A204.1 (cell line): ENCODE data around the gene TSC22D2.

Experiments used
- FAIRE-seq: peaks from 2 replicates; lab custom pipeline; 2012; peaks lifted over from hg19 to GRCh38; lab: Jason Lieb, UNC

Gene TSC22D2

DNA sequence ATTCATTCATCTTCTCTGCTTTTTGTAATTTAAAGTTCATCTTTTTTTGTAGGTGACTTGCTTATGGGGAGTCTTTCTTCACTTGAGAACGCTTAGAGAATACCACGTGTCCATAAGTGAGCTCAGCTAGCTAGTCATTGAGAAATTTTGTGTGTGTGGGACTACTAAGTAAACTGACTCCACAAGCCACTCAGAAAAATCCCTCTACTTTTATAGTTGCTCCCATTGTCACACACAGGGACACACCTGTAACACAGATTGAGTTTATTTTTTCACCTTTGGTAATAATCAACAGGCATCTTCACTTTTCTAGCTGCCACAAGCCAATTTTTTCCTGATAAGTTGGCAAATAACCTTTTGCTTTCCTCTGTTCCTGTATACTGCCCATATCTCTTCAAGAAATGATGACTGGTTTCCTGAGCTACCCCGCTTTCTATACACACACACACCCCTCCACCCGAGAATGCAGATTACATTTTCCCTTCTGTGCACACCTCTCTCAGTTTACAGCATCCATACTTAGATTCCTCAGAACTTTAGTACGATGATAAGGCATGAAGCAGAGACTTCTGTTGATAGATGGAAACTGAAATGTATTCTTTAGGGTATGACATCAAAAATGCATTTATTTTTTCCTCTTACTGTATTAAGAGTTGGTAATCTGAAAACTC is 4.6 kb downstream of the TSC22D2 start:
- no peak for FAIRE-seq

DNA sequence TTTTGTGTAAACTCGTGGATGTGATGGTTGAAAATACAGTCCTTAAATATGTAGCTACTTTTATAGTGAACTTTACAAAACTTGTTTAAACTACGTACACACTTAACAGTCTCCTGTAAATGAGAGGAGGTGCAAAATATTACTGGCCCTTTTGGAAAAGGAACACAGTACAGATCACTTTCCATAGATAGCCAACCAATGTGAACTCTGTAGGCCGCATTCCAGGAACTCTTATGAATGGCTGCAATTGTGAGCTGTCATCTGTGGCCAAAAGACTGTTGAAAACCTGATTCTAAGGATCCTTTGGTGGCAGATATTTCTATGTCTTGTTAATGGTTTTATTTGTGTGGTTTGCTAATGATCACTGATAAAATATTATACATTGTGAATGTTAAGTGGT is 6.2 kb downstream of the TSC22D2 start:
- FAIRE-seq, result no peak

DNA sequence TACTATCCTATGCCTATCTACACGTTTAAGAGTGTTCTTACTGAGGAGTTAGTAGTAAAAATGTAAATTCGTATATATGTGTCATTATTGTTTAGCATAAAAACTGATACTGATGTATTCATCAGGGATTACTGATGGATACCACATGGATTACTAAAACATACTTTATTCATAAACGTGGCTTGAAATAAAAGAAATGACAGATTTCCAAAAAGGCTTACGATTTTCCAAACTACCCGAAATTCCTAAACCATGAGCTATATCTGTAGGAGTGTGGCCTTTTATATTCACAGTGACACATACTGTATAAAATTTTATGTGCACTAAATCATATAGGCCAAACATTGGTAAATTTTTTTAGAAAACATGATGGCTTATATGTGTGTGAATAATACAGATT is 6.9 kb downstream of the TSC22D2 start:
- no peak for FAIRE-seq

DNA sequence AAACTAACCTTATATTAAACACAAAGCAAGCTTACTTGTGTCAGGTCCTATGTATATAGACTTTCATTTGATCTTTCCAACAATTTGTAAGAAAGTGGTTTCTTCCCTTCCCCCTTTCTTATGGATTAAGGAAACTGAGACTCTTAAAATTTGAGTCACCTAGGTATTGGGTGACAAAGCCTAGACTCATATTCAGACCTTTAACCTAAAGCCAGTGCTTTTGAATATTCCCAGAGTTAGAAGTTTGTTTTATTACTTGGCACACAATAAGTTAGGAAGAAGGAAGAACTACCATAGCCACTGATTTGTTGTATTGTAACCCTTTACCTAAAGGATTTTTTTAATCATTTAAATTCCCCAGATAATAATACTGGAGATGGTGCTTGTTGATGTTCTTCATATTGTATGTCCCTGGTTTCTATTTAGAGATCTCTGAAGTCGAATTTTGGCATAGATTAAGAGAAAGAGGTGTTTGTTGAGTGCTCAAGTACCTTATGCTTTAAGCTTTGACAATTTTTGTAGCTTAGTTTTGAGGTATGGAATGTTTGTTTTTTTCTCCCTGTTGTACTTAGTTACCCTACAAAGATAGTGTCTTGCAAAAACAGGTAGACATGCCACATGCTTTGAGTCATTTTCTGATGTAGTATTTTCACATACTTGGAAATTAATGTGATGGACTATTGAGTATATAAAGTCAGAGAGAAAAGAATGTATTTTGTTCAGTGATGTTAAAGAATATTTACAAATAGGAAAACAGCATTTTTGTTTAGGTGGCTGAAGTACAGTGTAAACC is 11.2 kb downstream of the TSC22D2 start:
- FAIRE-seq, result no peak

DNA sequence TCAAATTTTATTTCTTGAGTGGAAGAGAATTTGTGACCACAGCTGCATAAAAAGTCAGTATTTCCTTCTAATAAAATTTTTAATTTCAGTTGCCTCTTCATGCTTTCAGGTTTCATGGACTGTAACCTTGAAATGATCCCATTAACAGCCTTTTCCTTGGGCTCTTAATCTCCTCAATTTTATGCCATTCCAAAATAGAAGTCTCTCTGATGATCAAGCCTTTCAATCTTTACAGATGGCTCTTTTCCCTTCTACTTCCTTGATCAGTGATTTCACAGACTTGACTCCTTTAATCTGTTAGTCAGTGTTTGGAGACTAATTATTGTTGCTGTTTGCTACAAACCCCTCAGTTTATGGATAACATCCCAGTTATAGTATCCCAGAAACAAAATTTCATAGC is 11.9 kb downstream of the TSC22D2 start:
- FAIRE-seq, result no peak

DNA sequence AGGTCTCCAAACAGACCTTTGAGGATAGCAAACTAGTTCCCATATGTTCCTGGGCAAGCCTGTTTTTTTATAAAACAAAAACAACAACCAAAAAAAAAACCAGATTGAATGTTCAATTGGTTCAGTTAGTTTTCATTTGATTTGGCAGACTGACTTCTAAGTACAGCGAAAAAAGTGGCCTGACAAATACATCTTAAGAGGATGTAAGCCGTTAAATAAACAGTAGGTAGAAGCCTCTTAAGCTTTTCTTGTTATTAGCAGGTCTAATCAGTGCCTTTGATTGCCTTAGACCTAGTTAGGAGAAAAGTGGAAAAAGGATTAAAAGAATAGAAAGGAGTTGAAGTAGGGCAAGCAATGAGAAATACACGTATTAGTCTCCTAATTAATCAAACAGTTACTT is 13.2 kb downstream of the TSC22D2 start:
- FAIRE-seq, result no peak

DNA sequence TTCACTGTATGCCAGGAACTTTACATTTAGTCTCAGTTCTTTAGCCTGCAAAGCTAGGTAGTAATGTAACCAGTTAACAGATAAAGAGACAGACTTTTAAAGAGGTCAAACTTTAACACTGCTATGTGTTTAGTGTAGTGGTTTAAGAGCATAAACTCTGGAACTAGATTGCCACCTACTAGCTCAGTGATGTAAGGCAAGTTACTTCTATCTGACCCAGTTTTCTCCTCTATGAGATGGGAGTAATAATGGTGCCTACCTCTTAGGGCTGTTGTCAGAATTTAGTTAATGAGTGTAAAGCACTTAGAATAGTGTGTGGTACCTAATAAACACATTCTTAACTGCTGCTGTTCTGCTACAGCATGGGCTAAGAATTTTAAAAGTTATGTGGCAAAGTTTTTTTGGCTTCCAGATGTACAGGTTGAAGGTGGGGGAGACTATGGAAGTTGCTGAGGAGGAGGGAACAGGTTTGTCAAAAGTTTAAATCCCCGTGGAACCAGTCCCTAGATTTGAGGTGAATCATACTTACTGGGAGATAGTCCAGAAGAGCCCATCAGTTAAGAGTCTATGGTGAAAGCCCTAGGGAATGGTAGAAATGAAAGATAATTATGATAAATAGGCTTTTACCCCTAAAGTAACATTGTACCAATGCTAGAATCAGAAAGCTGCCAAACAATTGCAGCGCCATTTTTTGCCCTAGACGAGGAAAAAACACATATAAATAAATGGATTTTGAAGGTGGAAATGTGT is 13.9 kb downstream of the TSC22D2 start:
- no peak for FAIRE-seq

DNA sequence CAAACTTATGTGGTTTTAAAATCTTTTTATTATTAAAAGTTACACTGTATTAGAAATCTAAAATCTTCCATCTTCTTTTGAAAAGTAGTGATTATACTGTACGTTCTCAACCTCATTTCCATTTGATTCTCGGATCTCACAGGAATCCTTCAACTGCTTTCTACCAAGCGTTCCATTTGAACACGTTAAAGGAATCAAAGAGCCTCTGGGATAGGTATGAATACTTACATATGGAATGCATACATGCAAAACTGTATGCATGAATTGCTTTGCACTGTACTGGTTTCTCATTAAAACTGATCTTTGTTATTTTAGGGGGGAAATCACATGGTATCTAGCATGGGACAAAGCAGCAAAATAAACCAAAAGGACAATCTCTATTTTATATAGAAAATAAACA is 14.8 kb downstream of the TSC22D2 start:
- FAIRE-seq, result no peak

DNA sequence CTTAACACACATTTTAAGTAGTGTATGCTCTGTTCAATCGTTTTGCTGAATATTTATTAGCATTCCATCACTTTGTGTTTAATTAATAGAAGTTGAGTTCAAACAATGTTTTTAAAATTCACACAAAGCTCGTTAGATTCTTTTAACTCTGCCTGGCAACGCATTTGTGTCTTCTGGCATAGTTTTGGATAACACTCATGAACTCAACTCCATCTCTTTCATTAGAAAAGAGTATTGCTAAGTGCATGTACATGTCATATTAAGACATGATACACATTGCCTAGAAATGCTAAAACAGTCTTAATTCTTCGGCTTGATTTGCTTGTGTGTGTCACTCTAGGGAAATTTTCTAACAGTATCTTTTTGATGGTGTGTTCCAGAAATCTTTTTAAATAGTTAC is 15.7 kb downstream of the TSC22D2 start:
- no peak for FAIRE-seq

DNA sequence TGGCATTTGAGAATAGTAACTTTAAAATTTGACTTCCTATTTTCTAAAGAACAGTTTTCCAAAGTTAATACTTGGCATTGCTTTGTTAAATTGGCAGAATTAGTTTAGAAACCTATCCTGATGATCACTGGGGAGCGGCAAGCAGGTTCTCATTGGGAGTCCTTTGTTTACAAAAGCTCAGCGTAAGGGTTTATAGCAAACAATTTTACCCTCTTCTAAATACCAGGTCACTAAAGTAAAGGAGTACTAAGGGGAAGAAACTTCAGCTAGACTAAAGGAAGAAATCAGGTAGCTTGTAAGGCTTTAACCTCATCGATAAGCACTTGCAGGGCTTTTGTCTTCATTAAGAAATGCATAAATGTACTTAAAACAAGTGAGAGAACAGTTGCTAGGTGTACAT is 18.2 kb downstream of the TSC22D2 start:
- FAIRE-seq, result no peak

DNA sequence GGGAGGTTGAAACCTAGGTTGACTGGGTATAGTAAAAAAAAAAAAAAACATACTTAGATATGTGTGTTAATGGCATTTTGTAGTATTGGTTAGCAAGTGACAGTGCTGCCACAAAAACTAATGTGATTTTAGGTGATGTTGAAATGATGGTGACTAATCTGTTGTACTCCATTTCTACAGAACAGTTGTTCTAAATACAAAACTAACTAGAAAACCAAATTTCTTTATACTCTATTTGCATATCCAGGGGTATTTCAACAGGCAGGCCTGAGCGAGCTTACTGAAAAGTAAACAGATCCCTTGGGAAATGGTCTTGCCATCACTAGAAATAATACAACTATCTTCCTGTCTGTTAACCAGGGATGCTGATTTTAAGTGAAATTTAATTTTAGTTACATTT is 20.5 kb downstream of the TSC22D2 start:
- FAIRE-seq, result no peak

DNA sequence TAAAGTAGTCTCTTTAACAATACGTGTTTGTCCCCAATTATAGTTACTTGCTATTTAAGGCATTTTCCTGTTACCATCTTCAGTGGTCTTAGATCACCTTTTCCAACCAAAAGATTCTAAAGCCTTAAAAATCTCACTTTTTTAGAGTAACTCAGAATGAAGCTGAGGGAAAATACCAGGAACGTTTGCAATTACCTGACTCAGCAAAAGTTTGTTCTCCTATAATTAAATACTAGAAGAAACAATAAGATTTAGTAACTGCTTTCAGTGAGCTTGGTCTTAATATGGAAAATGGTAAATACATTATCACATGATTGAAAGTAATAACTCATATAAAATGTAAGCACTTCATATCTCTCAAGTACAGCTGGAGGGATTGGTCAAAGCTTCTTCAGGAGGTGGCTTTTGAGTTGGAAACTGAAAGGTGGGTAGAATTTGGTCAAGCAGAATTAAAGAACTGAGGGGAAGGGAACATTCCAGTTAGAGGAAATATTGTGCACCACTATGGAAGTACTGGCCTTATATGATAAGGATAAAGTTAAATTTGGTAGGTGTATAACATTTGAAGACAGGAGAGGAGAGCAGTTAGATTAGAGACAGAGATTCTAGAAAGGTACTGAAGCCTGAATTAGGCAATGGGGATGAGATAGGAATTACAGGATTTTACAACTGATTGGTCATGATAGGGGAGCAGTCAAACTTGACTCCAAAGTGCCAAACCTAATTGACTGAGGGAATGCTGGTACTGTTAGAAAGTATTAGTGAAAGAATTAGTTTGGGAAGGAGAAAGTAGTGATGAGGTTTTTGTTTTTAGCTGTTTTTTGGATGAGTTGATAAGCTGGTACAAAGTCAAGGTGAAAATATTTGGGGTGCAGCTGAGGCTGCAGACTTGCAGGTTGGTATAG is 21.9 kb downstream of the TSC22D2 start:
- FAIRE-seq, result no peak

DNA sequence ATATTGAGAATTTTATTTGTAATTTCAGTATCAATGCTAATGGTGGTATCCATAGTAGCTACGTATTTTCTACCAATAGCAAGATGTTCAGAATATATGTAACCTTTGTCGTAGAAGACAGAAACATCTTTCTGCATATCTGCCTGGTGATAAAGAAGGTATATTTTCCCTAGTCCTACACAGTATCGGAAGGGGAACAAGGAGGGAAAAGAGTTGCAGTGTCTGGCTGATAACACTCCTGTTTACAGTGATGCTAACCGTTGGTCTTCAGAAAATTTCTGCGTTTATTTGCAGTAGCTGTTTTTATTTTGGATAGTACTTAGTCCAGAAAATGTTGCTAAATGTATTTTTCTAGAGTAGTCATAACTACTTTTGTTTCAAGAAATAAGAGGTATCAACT is 25.2 kb downstream of the TSC22D2 start:
- FAIRE-seq, result no peak

DNA sequence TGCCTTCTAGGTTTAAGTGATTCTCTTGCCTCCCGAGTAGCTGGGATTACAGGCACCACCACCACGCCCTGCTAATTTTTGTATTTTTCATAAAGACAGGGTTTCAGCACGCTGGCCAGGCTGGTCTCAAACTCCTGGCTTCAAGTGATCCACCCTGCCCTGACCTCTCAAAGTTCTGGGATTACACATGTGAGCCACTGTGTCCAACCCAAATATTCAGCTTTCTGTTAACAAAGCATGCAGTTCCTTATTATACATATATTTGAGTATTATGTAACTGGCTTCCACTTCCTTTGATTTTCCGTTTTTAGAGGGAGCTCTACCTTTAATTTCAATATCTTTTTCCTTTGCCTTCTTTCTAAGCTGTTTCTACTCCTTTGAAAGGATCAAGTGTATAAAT is 26.1 kb downstream of the TSC22D2 start:
- FAIRE-seq, result no peak

DNA sequence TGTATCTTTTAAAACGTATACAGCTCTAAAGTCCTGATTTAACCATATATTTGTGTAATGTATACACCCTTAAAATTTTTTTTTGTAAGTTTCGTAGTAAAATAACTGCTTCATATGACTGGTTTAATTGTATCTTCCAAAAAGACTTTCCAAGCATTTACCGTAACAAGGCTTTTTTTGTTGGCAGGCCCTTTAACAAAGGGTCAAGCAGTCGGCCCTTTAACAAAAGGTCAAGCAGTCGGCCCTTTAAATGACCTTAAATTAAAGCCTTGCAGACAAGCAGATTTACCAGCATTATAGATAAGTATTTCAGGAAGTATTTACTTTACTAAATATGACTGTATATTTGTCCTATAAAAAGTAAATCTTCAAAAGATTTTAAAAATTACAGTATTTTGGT is 28.1 kb downstream of the TSC22D2 start:
- FAIRE-seq, result peak; percentile 67

DNA sequence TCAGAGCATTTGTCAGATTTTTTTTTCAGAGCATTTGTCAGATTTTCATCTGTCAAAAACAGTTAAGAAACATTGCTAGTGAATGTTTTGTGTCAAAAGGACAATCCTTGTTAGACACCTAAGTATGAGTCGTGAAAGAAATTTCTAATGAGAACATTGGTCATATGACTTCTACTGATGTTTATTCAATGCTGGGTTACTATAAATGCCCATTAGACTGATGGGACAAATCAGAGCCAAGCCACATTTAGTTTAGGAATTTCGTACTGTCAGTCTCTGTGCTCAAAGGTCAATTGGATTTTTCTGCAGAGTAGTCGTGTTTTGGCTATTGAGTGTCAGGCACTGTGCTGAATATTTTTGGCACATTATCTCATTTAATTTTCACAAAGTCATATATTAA is 31.6 kb downstream of the TSC22D2 start:
- no peak for FAIRE-seq

DNA sequence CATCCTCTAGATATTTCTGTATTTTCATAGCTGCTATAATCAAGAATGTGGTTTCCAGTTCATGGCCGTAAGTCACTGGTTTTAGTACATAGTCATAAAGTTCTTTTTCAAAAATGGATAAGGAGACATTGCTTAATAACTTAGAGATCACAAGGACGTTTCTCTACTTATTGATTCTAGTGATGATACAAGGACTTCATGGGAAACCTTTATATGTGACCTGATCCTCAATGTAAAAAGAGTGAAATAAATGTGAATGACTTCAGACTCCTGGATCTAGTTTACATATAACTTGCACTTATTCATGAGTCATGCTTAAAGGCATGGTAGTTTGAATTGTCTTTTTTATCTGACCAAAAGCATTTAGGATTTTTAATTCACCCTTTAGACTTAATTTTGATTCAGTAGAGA is 35.2 kb downstream of the TSC22D2 start:
- FAIRE-seq, result no peak

DNA sequence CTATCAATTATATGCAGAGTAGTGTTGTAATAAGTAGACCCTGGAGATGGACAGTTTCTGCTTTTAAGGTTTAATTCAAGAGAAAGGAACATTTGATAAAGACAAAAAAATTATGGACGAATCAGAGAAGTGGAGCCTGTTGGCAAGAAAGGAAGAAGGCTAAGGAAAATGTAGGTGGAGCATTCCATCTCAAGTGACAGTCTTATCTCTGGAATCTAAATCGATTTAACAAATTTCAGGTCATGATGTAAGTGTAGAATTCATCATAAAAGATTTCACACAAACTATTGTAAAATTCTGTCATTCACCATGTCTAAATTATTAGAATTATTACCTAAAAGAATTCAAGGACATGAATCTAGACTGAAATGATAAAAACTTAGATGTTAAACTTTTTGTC is 36.3 kb downstream of the TSC22D2 start:
- no peak for FAIRE-seq

DNA sequence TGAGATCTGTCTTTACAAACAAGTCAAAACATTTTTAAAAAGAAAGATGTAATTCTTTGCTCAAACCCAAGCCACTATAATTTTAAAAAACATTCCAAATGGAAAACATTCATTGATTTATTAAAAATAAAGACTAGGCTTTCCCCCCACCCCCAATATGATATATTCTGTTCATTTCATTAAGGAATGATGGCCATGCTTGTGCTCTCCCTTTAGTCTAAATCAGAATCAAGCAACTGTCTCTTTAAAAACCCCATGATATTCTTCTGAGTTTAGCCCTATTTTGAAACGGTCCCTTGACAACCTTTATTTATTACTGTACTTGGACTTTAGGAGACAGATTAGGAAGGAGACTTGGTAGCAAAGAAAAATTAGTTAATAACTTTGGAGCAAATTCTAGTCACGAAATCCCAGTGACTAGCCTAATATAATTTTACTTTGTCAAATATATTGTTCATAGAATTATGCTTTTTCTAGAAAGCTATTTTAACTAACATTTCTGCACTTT is 38.4 kb downstream of the TSC22D2 start:
- no peak for FAIRE-seq

DNA sequence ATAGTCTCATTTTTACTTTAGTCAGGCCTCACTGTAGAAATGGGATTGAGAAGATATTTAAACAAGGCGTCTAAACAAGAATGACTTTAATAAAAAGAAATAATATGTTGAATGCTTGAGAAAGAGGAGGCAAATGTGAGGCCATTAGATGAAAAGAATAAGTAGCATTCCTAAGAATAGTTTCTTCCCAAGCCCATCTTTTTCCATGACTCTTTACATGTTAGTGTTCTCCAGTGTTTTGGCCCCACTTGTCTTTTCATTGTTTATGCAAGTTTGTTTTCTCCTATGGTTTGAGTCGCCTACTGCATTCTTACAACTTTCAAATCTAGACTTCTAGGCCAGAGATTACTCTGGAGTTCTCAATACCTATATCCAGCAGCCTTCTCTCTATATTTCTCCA is 39.0 kb downstream of the TSC22D2 start:
- FAIRE-seq, result no peak

DNA sequence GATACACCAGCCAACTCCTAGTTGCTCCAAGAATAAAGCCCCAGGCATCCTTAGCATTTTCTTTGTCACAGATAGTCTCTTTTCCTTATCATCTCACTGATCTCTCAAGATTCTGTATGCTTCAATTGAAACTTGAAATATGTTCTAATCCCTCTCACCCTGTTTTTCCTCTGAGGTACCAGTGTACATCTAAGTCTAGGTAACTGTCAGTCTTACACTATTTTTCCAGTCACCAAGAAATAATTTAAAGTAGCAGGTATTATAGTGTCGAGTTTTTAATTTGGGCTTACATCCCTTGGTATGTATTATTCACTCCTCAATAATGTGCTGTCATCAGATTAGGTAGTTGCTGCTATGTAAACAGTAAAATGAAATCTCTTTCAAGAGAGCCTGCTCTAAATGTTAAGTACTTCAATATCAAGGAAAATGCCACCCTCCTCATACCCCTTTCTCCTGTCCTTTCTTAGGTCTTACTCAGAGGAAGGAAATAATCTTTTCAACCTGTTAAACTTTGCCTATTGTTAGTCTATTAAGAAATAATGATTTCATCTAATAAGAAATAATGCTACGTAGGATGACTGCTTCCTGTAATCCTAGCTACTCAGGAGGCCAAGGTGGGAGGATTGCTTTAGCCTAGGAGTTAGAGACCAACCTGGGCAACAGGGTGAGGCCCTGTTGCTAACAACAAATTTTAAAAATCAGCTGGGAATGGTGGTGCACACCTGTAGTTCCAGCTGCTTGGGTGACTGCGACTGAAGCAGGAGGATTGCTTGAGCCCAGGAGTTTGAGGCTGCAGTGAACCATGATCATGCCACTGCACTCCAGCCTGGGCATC is 39.8 kb downstream of the TSC22D2 start:
- no peak for FAIRE-seq
